DOHH2 (cell line): ENCODE measurements around the gene CYB561A3.

ENCODE experiments used
- H3F3A ChIP-seq: fragments of 200-600 bp; sonication (generic), shearing (Covaris generic); 2 replicates; pipeline ENCODE4 v1.6.0; 2016; ENCODE audit warnings: antibody characterized with exemption, mild to moderate bottlenecking; ENCODE audit not compliant: control insufficient read depth, insufficient read depth
- H3K27ac ChIP-seq: fragments of 200-600 bp; sonication (generic); 2 replicates; pipeline ENCODE4 v1.5.1; 2014; ENCODE audit warnings: low read depth, mild to moderate bottlenecking, low read length, moderate library complexity
- H3K27me3 ChIP-seq: fragments of 200-600 bp; sonication (generic); 2 replicates; pipeline ENCODE4 v1.6.1; 2014; ENCODE audit warnings: mild to moderate bottlenecking, low read length, mixed read lengths; ENCODE audit not compliant: control insufficient read depth
- H3K36me3 ChIP-seq: fragments of 200-600 bp; sonication (generic); 2 replicates; pipeline ENCODE4 v1.6.1; 2014; ENCODE audit warnings: mild to moderate bottlenecking, low read length, moderate library complexity, mixed read lengths; ENCODE audit not compliant: control insufficient read depth
- H3K4me1 ChIP-seq: fragments of 200-600 bp; sonication (generic); 2 replicates; pipeline ENCODE4 v1.6.1; 2014; ENCODE audit warnings: mild to moderate bottlenecking, low read length, mixed read lengths; ENCODE audit not compliant: control insufficient read depth
- H3K4me2 ChIP-seq: fragments of 200-600 bp; sonication (generic); 2 replicates; pipeline ENCODE4 v1.6.0; 2014; ENCODE audit warnings: mild to moderate bottlenecking, low read length, moderate library complexity
- H3K4me3 ChIP-seq: fragments of 200-600 bp; sonication (generic); 2 replicates; pipeline ENCODE4 v1.5.1; 2014; ENCODE audit warnings: mild to moderate bottlenecking, low read length, mixed read lengths
- H3K79me2 ChIP-seq: fragments of 200-600 bp; sonication (generic); 2 replicates; pipeline ENCODE4 v1.6.1; 2014; ENCODE audit warnings: mild to moderate bottlenecking, low read length, mixed read lengths; ENCODE audit not compliant: control insufficient read depth
- H3K9me2 ChIP-seq: fragments of 200-600 bp; sonication (generic); replicated peaks from 2 replicates; pipeline ENCODE4 v1.6.1; 2014; ENCODE audit warnings: mild to moderate bottlenecking, low read length, mixed read lengths; ENCODE audit not compliant: control insufficient read depth
- H3K9me3 ChIP-seq: fragments of 200-600 bp; sonication (generic); 2 replicates; pipeline ENCODE4 v1.6.1; 2014; ENCODE audit warnings: antibody characterized with exemption, low read length, mixed read lengths; ENCODE audit not compliant: control insufficient read depth, insufficient read depth
- H4K20me1 ChIP-seq: fragments of 200-600 bp; sonication (generic); 2 replicates; pipeline ENCODE4 v1.6.0; 2014; ENCODE audit warnings: low read depth, mild to moderate bottlenecking, antibody characterized with exemption, low read length, moderate library complexity; ENCODE audit not compliant: control insufficient read depth, insufficient read depth
- CTCF ChIP-seq: fragments of 200-600 bp; sonication (generic); IDR thresholded peaks from one replicate; pipeline ENCODE4 v1.5.1; 2014; ENCODE audit warnings: antibody characterized with exemption, mild to moderate bottlenecking, low read depth, low read length; ENCODE audit not compliant: poor library complexity, severe bottlenecking
- EZH2phosphoT487 ChIP-seq: fragments of 200-600 bp; sonication (generic); IDR thresholded peaks from 2 replicates; pipeline ENCODE4 v1.6.1; 2017; ENCODE audit warnings: borderline replicate concordance, mild to moderate bottlenecking, antibody characterized with exemption, low read length, moderate library complexity, mixed read lengths

Gene CYB561A3

GRCh38 chr11:61327669-61328071 lies 34.0 kb downstream of the CYB561A3 start:
- H3K27ac ChIP-seq, result no peak overlapping the region
- no peaks in the 10 kb centered on the region for H3F3A ChIP-seq
- no peaks in the 10 kb centered on the region for H3K9me2 ChIP-seq
- peaks cover 73% of the 10 kb centered on the region for H3K79me2 ChIP-seq
- peaks cover 13% of the 10 kb centered on the region for H3K4me1 ChIP-seq
- no peaks in the 10 kb centered on the region for H3K27me3 ChIP-seq
- H3K4me3 ChIP-seq, result no peak overlapping the region
- peaks cover 89% of the 10 kb centered on the region for H3K36me3 ChIP-seq
- H3K9me3 ChIP-seq, result no peaks in the 10 kb centered on the region
- peaks cover 15% of the 10 kb centered on the region for H4K20me1 ChIP-seq
- H3K4me2 ChIP-seq, result no peak overlapping the region
- TF ChIP-seq CTCF, result no peak

- no peaks in the 10 kb centered on the region for H3K9me3 ChIP-seq
- no peak overlapping the region for H3K4me3 ChIP-seq
- TF ChIP-seq EZH2phosphoT487 (no peak), CTCF (no peak)
- no peak overlapping the region for H3K27ac ChIP-seq
- no peaks in the 10 kb centered on the region for H3K27me3 ChIP-seq
- H4K20me1 ChIP-seq, result peaks cover 8% of the 10 kb centered on the region; the same call in 1 of the 2 replicates
- no peaks in the 10 kb centered on the region for H3F3A ChIP-seq
- peaks cover 94% of the 10 kb centered on the region for H3K36me3 ChIP-seq
- peaks cover under 1% of the 10 kb centered on the region for H3K4me1 ChIP-seq
- peaks cover 55% of the 10 kb centered on the region for H3K79me2 ChIP-seq
- no peaks in the 10 kb centered on the region for H3K9me2 ChIP-seq
- no peak overlapping the region for H3K4me2 ChIP-seq
Observed at GRCh38 chr11:61325649-61326414, 35.9 kb downstream of the CYB561A3 start.

GRCh38 chr11:61315260-61315659 lies 46.4 kb downstream of the CYB561A3 start:
- H3K9me3 ChIP-seq, result no peaks in the 10 kb centered on the region
- H3K4me1 ChIP-seq, result no peaks in the 10 kb centered on the region
- H3K79me2 ChIP-seq, result 0 out of 2 replicates have a peak, but pooled peaks cover 2% of the 10 kb centered on the region
- H3K4me3 ChIP-seq, result no peak overlapping the region
- H3K9me2 ChIP-seq, result no peaks in the 10 kb centered on the region
- no peaks in the 10 kb centered on the region for H4K20me1 ChIP-seq
- no peaks in the 10 kb centered on the region for H3K27me3 ChIP-seq
- no peak overlapping the region for H3K4me2 ChIP-seq
- H3F3A ChIP-seq, result no peaks in the 10 kb centered on the region
- TF ChIP-seq EZH2phosphoT487, result no peak
- no peak for TF ChIP-seq CTCF
- no peak overlapping the region for H3K27ac ChIP-seq
- peaks cover 83% of the 10 kb centered on the region for H3K36me3 ChIP-seq
